DMS53 (cell line): ENCODE measurements around the gene GHRHR.

Experiments
- DNase-seq: peaks from one replicate; lab custom pipeline; 2025; lab: John Stamatoyannopoulos, UW

Gene GHRHR

GRCh38 chr7:30985756-30986155 lies 22.0 kb downstream of the GHRHR start:
- DNase-seq, result no peak

GRCh38 chr7:30986331-30986730 lies 22.6 kb downstream of the GHRHR start:
- DNase-seq, result no peak

- no peak for DNase-seq
Measured at GRCh38 chr7:30986738-30987137, 23.0 kb downstream of the GHRHR start.

GRCh38 chr7:30987178-30987577 lies 23.4 kb downstream of the GHRHR start:
- DNase-seq, result no peak

GRCh38 chr7:30987936-30988335 lies 24.2 kb downstream of the GHRHR start:
- no peak for DNase-seq

GRCh38 chr7:30988351-30989005 lies 24.7 kb downstream of the GHRHR start:
- peak; percentile 54 for DNase-seq

- no peak for DNase-seq
Measured at GRCh38 chr7:30989008-30989823, 25.5 kb downstream of the GHRHR start.

- DNase-seq, result no peak
Measured at GRCh38 chr7:30989824-30990672, 26.3 kb downstream of the GHRHR start.

GRCh38 chr7:30990673-30991170 lies 27.0 kb downstream of the GHRHR start:
- DNase-seq, result no peak

GRCh38 chr7:30992414-30992813 lies 28.7 kb downstream of the GHRHR start:
- no peak for DNase-seq

GRCh38 chr7:30994206-30995100 lies 30.7 kb downstream of the GHRHR start:
- no peak for DNase-seq

GRCh38 chr7:30995536-30995935 lies 31.8 kb downstream of the GHRHR start:
- no peak for DNase-seq

- DNase-seq, result no peak
Measured at GRCh38 chr7:30996256-30996655, 32.5 kb downstream of the GHRHR start.

- peak; percentile 33 for DNase-seq
Measured at GRCh38 chr7:30996883-30997282, 33.1 kb downstream of the GHRHR start.

- DNase-seq, result no peak
Measured at GRCh38 chr7:30997316-30997715, 33.6 kb downstream of the GHRHR start.

- no peak for DNase-seq
Measured at GRCh38 chr7:30998180-30998579, 34.4 kb downstream of the GHRHR start.

GRCh38 chr7:31000161-31000693 lies 36.5 kb downstream of the GHRHR start:
- DNase-seq, result no peak

GRCh38 chr7:31000779-31001178 lies 37.0 kb downstream of the GHRHR start:
- no peak for DNase-seq

GRCh38 chr7:31002256-31002655 lies 38.5 kb downstream of the GHRHR start:
- DNase-seq, result no peak

GRCh38 chr7:31003097-31003496 lies 39.3 kb downstream of the GHRHR start:
- no peak for DNase-seq

GRCh38 chr7:31003721-31004120 lies 40.0 kb downstream of the GHRHR start:
- peak; percentile 76 for DNase-seq
